ENCODE results near the gene SEC23A. TPM values are rescaled to one million over a fixed set of nuclear protein-coding genes. Genes with fewer than 3 reads are reported as not detected.
"Not testable (repeated sequence)": the region's sequence is repeated elsewhere in the genome, so short reads cannot be mapped to it uniquely, and the experiment has no call there.

The SEC23A gene
- total RNA-seq, 4 donors from 2014 or later = 59.4 to 77.9 (median 67.4) TPM

GRCh38 chr14:39099748-39100147, 3.3 kb downstream of the SEC23A start:
- H3K27ac ChIP-seq = no peak overlapping the region
- intact Hi-C loops (cut with DNase I) = loop anchor here (10.0 kb wide), 1 partner anchor 165 kb away; no protein-coding TSS in a partner anchor
- DNase-seq = no peak
- H3K4me3 ChIP-seq (replicated peaks in 1 of 3) = no peak overlapping the region
- TF ChIP-seq CTCF (IDR thresholded peaks at IDR 0.05) (no peak), POLR2A (IDR thresholded peaks at IDR 0.05) (no peak)
- peaks cover 26 to 32% of the 10 kb centered on the region in 2 donors for H3K4me1 ChIP-seq
- no peaks in the 10 kb centered on the region for H3K27me3 ChIP-seq
- peaks cover 12 to 13% of the 10 kb centered on the region in 2 donors for H3K36me3 ChIP-seq
- H3K9me3 ChIP-seq = no peaks in the 10 kb centered on the region

GRCh38 chr14:39099215-39099614, 3.8 kb downstream of the SEC23A start:
- WGBS, 2 donors = 97% methylated on average over 10 of the region's 10 CpGs
- peaks cover 29 to 34% of the 10 kb centered on the region in 2 donors for H3K4me1 ChIP-seq

GRCh38 chr14:39097159-39097558, 5.9 kb downstream of the SEC23A start:
- Histone ChIP-seq H3K27ac (peak overlapping the region; percentile 22 to 57 (median 48)), H3K4me3 (replicated peaks in 1 of 3) (no peak overlapping the region), H3K27me3 (no peaks in the 10 kb centered on the region), H3K9me3 (no peaks in the 10 kb centered on the region), H3K4me1 (peaks cover 23 to 27% of the 10 kb centered on the region in 2 donors), H3K36me3 (peaks cover 22 to 23% of the 10 kb centered on the region in 2 donors)
- no peak for DNase-seq
- intact Hi-C loops (cut with DNase I) = no loop called here
- TF ChIP-seq POLR2A (IDR thresholded peaks at IDR 0.05) = peak in 1 of 2 donors; percentile 18
- no peak for TF ChIP-seq CTCF (IDR thresholded peaks at IDR 0.05)
- 16 to 28% methylated on average over 3 of the region's 3 CpGs for WGBS, 2 donors

More at GRCh38 chr14:39099215-39099614, 3.8 kb downstream of the SEC23A start:
- H3K9me3 ChIP-seq; intact Hi-C loops (cut with DNase I); H3K27me3 ChIP-seq; DNase-seq; H3K27ac ChIP-seq; H3K4me3 ChIP-seq (replicated peaks in 1 of 3): not testable (repeated sequence)
- H3K36me3 ChIP-seq = peaks cover 13 to 16% of the 10 kb centered on the region in 2 donors

- Histone ChIP-seq H3K36me3 (peaks cover 24 to 48% of the 10 kb centered on the region in 2 donors), H3K9me3 (no peaks in the 10 kb centered on the region), H3K4me1 (peaks cover 16 to 20% of the 10 kb centered on the region in 2 donors), H3K27me3 (no peaks in the 10 kb centered on the region), H3K4me3 (replicated peaks in 1 of 3) (no peak overlapping the region), H3K27ac (no peak overlapping the region)
- TF ChIP-seq POLR2A (IDR thresholded peaks at IDR 0.05) = no peak
- no peak for TF ChIP-seq CTCF (IDR thresholded peaks at IDR 0.05)
- no peak for DNase-seq
- 88 to 91% methylated on average over 3 of the region's 3 CpGs for WGBS, 2 donors
- intact Hi-C loops (cut with DNase I) = no loop called here
Observed at GRCh38 chr14:39094515-39094914, 8.5 kb downstream of the SEC23A start.

GRCh38 chr14:39091716-39092115, 11.3 kb downstream of the SEC23A start:
- H3K27me3 ChIP-seq = no peaks in the 10 kb centered on the region
- no peak for DNase-seq
- TF ChIP-seq CTCF (IDR thresholded peaks at IDR 0.05) = no peak
- TF ChIP-seq POLR2A (IDR thresholded peaks at IDR 0.05) = no peak
- peaks cover 32 to 52% of the 10 kb centered on the region in 2 donors for H3K36me3 ChIP-seq
- intact Hi-C loops (cut with DNase I) = no loop called here
- H3K9me3 ChIP-seq = no peaks in the 10 kb centered on the region
- no peak overlapping the region for H3K27ac ChIP-seq
- H3K4me1 ChIP-seq = peaks cover 4 to 8% of the 10 kb centered on the region in 2 donors
- H3K4me3 ChIP-seq (replicated peaks in 1 of 3) = no peak overlapping the region
- WGBS, 2 donors = 85 to 98% methylated on average over 1 of the region's 1 CpG
